Esophagus muscularis mucosa (tissue), 3 donors: Measurements from ENCODE around the gene SETX.

Experiments used
- POLR2AphosphoS5 ChIP-seq, 2 donors: sonication (generic); formaldehyde crosslinking; IDR thresholded peaks; one replicate each; pipeline ENCODE4 v1.6.1; 2017; ENCODE audit warnings: antibody characterized with exemption in 2 of 2
- TF ChIP-seq, protein P1 (sequence below), 3 experiments: fragments of 200-600 bp in 2 of 3; fragments of 450-650 bp in 1 of 3; sonication (generic) in 2 of 3; IDR thresholded peaks; one replicate each; pipeline ENCODE4 v1.5.1; 2017 to 2019; ENCODE audit warnings: antibody characterized with exemption in 3 of 3, mild to moderate bottlenecking in 2 of 3, moderate library complexity in 1 of 3

DNA sequence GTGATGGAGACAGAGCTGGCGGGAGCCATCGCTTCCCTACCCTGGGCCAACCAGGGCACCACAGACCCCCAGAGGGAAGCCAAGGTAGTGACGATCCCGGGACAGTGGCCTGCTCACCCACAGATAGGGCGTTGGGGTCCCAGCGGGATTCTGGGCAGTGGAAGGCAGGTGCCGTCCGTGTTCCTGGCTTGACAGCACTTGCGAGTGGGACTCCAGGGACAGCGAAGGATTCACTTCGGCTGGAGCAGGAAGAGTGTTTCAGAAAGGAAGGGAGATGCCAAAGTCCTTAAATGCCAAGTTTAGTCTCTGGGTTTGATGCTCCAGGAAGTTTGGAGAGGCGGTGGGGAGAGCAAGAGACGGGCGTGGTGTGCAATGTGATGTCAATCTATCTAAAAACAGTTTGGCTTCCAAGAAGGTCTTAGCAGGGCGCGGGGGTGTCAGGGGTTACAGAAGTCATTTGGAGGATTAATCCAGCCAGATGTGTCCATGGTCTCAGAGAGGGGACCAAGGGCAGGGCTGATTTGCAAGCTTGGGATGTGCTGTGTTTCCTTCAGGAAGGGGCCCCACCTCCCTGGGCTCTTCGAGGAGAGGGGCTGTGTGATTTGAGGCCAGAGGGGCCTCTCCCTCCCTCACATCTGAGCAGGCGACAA, 118.0 kb downstream of the SETX start:
- TF ChIP-seq, protein P1, sequence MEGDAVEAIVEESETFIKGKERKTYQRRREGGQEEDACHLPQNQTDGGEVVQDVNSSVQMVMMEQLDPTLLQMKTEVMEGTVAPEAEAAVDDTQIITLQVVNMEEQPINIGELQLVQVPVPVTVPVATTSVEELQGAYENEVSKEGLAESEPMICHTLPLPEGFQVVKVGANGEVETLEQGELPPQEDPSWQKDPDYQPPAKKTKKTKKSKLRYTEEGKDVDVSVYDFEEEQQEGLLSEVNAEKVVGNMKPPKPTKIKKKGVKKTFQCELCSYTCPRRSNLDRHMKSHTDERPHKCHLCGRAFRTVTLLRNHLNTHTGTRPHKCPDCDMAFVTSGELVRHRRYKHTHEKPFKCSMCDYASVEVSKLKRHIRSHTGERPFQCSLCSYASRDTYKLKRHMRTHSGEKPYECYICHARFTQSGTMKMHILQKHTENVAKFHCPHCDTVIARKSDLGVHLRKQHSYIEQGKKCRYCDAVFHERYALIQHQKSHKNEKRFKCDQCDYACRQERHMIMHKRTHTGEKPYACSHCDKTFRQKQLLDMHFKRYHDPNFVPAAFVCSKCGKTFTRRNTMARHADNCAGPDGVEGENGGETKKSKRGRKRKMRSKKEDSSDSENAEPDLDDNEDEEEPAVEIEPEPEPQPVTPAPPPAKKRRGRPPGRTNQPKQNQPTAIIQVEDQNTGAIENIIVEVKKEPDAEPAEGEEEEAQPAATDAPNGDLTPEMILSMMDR (IDR thresholded peaks at IDR 0.05): peak in 1 of 3 experiments; percentile 11
- TF ChIP-seq POLR2AphosphoS5 (IDR thresholded peaks at IDR 0.05): no peak
